ENCODE data around the gene HEATR1. TPM values are rescaled to one million over a fixed set of nuclear protein-coding genes. Genes with fewer than 3 reads are reported as not detected.
A peak's percentile ranks its signal among the peaks of the same experiment; 100 is the strongest.

Gene HEATR1, protein sequence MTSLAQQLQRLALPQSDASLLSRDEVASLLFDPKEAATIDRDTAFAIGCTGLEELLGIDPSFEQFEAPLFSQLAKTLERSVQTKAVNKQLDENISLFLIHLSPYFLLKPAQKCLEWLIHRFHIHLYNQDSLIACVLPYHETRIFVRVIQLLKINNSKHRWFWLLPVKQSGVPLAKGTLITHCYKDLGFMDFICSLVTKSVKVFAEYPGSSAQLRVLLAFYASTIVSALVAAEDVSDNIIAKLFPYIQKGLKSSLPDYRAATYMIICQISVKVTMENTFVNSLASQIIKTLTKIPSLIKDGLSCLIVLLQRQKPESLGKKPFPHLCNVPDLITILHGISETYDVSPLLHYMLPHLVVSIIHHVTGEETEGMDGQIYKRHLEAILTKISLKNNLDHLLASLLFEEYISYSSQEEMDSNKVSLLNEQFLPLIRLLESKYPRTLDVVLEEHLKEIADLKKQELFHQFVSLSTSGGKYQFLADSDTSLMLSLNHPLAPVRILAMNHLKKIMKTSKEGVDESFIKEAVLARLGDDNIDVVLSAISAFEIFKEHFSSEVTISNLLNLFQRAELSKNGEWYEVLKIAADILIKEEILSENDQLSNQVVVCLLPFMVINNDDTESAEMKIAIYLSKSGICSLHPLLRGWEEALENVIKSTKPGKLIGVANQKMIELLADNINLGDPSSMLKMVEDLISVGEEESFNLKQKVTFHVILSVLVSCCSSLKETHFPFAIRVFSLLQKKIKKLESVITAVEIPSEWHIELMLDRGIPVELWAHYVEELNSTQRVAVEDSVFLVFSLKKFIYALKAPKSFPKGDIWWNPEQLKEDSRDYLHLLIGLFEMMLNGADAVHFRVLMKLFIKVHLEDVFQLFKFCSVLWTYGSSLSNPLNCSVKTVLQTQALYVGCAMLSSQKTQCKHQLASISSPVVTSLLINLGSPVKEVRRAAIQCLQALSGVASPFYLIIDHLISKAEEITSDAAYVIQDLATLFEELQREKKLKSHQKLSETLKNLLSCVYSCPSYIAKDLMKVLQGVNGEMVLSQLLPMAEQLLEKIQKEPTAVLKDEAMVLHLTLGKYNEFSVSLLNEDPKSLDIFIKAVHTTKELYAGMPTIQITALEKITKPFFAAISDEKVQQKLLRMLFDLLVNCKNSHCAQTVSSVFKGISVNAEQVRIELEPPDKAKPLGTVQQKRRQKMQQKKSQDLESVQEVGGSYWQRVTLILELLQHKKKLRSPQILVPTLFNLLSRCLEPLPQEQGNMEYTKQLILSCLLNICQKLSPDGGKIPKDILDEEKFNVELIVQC (N-terminal part only)
- 68.3 TPM for total RNA-seq (2021; ENCODE audit: unreplicated experiment)
- 10.4 and 13.8 TPM in 2 replicates for polyA plus RNA-seq (2012)
- Bru-seq, nascent RNA: percentile 93 among the genes with signal in this experiment
- BruChase-seq, experiment 1, labeled RNA remaining after a 6-hour chase: percentile 96 among the genes with signal in this experiment
- percentile 95 among the genes with signal in this experiment for BruChase-seq, experiment 2, labeled RNA remaining after a 2-hour chase
- long read RNA-seq, full-length matches to known transcripts: 10 of 42 reads
- long read RNA-seq, partial matches to known transcripts: 24 of 42 reads
- long read RNA-seq, other reads (novel, unspliced or antisense): 8 of 42 reads

DNA sequence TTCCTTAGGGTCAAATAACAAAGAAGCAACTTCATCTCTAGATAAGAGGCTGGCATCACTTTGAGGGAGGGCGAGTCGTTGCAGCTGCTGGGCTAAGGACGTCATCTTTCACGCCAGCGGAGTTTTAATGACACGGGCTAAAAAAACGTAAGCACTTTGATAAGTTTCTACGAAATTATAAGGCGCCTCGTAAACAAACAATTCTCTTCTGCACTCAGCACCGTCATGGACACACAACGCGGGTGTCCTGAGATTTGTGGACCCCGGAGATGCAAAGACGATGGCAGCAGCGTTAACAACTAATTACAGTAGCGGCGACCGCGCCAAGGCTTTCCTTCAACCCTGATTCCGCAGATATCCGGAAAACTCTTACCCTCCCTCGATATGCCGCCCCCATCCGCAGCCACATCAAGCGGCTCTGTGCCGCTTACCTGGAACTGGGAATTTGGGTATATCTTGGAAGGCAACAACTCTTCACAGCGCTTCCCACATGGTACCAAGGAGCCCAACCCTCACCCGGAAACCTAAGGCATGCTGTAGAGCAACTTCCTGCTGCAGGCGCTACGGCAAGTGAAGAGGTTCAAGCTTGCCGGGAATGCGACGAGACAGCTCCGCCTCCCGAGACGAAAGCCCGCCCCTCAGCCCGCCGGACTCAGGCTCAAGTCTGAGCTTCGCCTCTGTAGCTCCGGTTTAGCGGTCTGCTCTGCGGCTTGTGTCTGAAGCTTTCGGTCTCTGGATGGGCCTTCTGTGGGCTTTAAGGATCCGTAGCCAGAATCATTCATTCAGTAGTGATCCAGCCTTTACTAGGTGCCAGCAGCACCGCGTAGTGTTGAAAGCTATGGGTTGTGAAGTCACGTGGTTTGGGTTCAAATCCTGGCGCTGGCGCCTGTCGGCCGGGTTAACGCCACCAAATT is at the start of gene HEATR1:
Gene HEATR1 (minus strand): TSS at position 526 of the 914 bp plus-strand sequence. CDS start 421 bp downstream, at position 105.
- intact Hi-C loops (cut with micrococcal nuclease): loop anchor here (1.0 to 10.0 kb wide), 2 partner anchors 191 to 499 kb away; partner anchors contain the start of gene MTR
- no peaks in the 10 kb centered on the region for H3K9me2 ChIP-seq (ENCODE audit: insufficient read depth)
- peaks cover 50% of the 10 kb centered on the region for H3K79me2 ChIP-seq (ENCODE audit: insufficient read depth, low read length)
- H3K27ac ChIP-seq (ENCODE audit: low read depth, low read length): peak within 1 kb of the TSS; percentile 77
- ATAC-seq (peak; percentile 94), DNase-seq (ENCODE audit: low read depth, low spot score) (peak; percentile 91)
- ChIA-PET CTCF (interaction anchor here (0.6 to 1.2 kb wide), 4 partner anchors 155 to 1359 kb away, joined by 3 to 7 read pairs (median 4); no protein-coding TSS in a partner anchor), RAD21 (ENCODE audit: low non-redundant PET in 1 of 2, low total read pairs in 2 of 2, uncharacterized antibody in 2 of 2, unreplicated experiment in 2 of 2) (interaction anchor here in 1 of 2 experiments (0.5 kb wide), 1 partner anchor 498 kb away, joined by 5 read pairs; no protein-coding TSS in a partner anchor), POLR2A (interaction anchor here (0.6 kb wide), 1 partner anchor 231 kb away, joined by 3 read pairs; no protein-coding TSS in a partner anchor)
- peak within 1 kb of the TSS; percentile 72 for H3K9ac ChIP-seq (ENCODE audit: low read length)
- H3K9me3 ChIP-seq (ENCODE audit: control insufficient read depth in 1 of 2, insufficient read depth in 1 of 2, low read depth in 1 of 2, low read length in 2 of 2): no peaks in the 10 kb centered on the region
- no TSS peak for BruUV-seq (replicated peaks)
- H3K4me3 ChIP-seq (replicated peaks in 1 of 2; ENCODE audit: low read depth in 1 of 2, low read length in 2 of 2): peak within 1 kb of the TSS; percentile 48 to 75
- peaks cover 7 to 18% of the 10 kb centered on the region in 2 experiments; a peak in 3 of 4 replicates for H3K4me1 ChIP-seq (ENCODE audit: control insufficient read depth in 1 of 2, insufficient read depth in 2 of 2, low read length in 2 of 2)
- H3K36me3 ChIP-seq (ENCODE audit: control insufficient read depth in 1 of 2, insufficient read depth in 2 of 2, low read length in 2 of 2): peaks cover 2 to 10% of the 10 kb centered on the region in 2 experiments; a peak in 2 of 4 replicates
- H3K4me2 ChIP-seq (ENCODE audit: low read length): peak within 1 kb of the TSS; percentile 81
- H2AFZ ChIP-seq (ENCODE audit: low read depth, low read length, poor library complexity, severe bottlenecking): peak within 1 kb of the TSS; percentile 70
- no peaks in the 10 kb centered on the region for H3K27me3 ChIP-seq (ENCODE audit: insufficient read depth, low read length)
- 0 out of 2 replicates have a peak, but pooled peaks cover 3% of the 10 kb centered on the region for H4K20me1 ChIP-seq (ENCODE audit: insufficient read depth)
- TF ChIP-seq JUND (IDR thresholded peaks at IDR 0.05): 0 out of 2 replicates have a peak, but pooled peaks have one; percentile 3
- 0 out of 2 replicates have a peak, but pooled peaks have one; percentile 3 for TF ChIP-seq EGR1 (IDR thresholded peaks at IDR 0.05; ENCODE audit: low read depth)
- no peak for TF ChIP-seq ZNF274 (IDR thresholded peaks at IDR 0.05; ENCODE audit: low read depth, low read length)
- TF ChIP-seq, protein P1, sequence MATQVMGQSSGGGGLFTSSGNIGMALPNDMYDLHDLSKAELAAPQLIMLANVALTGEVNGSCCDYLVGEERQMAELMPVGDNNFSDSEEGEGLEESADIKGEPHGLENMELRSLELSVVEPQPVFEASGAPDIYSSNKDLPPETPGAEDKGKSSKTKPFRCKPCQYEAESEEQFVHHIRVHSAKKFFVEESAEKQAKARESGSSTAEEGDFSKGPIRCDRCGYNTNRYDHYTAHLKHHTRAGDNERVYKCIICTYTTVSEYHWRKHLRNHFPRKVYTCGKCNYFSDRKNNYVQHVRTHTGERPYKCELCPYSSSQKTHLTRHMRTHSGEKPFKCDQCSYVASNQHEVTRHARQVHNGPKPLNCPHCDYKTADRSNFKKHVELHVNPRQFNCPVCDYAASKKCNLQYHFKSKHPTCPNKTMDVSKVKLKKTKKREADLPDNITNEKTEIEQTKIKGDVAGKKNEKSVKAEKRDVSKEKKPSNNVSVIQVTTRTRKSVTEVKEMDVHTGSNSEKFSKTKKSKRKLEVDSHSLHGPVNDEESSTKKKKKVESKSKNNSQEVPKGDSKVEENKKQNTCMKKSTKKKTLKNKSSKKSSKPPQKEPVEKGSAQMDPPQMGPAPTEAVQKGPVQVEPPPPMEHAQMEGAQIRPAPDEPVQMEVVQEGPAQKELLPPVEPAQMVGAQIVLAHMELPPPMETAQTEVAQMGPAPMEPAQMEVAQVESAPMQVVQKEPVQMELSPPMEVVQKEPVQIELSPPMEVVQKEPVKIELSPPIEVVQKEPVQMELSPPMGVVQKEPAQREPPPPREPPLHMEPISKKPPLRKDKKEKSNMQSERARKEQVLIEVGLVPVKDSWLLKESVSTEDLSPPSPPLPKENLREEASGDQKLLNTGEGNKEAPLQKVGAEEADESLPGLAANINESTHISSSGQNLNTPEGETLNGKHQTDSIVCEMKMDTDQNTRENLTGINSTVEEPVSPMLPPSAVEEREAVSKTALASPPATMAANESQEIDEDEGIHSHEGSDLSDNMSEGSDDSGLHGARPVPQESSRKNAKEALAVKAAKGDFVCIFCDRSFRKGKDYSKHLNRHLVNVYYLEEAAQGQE (IDR thresholded peaks at IDR 0.05; ENCODE audit: low read depth): no peak
- TF ChIP-seq, protein P2, sequence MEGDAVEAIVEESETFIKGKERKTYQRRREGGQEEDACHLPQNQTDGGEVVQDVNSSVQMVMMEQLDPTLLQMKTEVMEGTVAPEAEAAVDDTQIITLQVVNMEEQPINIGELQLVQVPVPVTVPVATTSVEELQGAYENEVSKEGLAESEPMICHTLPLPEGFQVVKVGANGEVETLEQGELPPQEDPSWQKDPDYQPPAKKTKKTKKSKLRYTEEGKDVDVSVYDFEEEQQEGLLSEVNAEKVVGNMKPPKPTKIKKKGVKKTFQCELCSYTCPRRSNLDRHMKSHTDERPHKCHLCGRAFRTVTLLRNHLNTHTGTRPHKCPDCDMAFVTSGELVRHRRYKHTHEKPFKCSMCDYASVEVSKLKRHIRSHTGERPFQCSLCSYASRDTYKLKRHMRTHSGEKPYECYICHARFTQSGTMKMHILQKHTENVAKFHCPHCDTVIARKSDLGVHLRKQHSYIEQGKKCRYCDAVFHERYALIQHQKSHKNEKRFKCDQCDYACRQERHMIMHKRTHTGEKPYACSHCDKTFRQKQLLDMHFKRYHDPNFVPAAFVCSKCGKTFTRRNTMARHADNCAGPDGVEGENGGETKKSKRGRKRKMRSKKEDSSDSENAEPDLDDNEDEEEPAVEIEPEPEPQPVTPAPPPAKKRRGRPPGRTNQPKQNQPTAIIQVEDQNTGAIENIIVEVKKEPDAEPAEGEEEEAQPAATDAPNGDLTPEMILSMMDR (IDR thresholded peaks at IDR 0.05 in 2 of 3, conservative IDR thresholded peaks at IDR 0.05 in 1 of 3; ENCODE audit: borderline replicate concordance in 1 of 3, insufficient read depth in 1 of 3, low read depth in 2 of 3, low read length in 2 of 3): no peak
- TF ChIP-seq POLR2AphosphoS5 (IDR thresholded peaks at IDR 0.05; ENCODE audit: low read depth, low read length): peak; percentile 90
- peak; percentile 60 for TF ChIP-seq YY1 (IDR thresholded peaks at IDR 0.05; ENCODE audit: extremely low read depth, insufficient replicate concordance, low read depth, low read length)
- no peak; the same call in 1 of the 2 replicates for TF ChIP-seq SRF (IDR thresholded peaks at IDR 0.05; ENCODE audit: low read depth)
- peak; percentile 75 for TF ChIP-seq POLR2A (IDR thresholded peaks at IDR 0.05; ENCODE audit: borderline replicate concordance, extremely low read depth, insufficient read depth, insufficient read length)
- TF ChIP-seq ZFX (IDR thresholded peaks at IDR 0.05): no peak; the same call in 1 of the 2 replicates
- peak; percentile 87 for TF ChIP-seq SP1 (IDR thresholded peaks at IDR 0.05; ENCODE audit: low read depth)

Data from HCT116 (cell line).